Measurements from ENCODE around the gene CNIH2. TPM values are rescaled to one million over a fixed set of nuclear protein-coding genes. Genes with fewer than 3 reads are reported as not detected.

The CNIH2 gene
- total RNA-seq, 1 experiment from 2014 or later, result 1.3 TPM

DNA sequence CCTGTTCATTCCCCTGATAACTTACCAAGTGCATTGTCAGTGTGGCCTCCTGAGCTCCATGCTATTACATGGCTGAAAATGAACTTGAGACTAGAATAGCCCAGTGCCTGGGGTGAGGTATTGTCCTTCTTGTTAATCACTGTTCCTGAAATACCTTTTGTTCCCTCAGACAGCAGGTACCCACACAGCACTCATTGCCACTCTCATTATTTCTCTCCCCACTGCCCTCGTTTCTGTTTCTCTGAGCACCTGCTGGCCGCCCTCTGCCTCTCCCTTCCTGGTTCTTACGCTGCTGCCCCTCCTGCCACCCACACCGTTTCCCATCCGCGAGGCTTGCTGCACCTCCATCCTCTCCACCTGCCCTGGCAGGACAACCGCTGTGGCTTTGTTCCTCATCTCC is 46.4 kb upstream of the CNIH2 start:
- ChIA-PET CTCF (no interaction called here), POLR2A (no interaction called here)
- peaks cover 4 to 7% of the 10 kb centered on the region in 2 experiments; a peak in 2 of 4 replicates for H3K36me3 ChIP-seq (ENCODE audit: control insufficient read depth in 1 of 2, insufficient read depth in 2 of 2, low read length in 2 of 2)

DNA sequence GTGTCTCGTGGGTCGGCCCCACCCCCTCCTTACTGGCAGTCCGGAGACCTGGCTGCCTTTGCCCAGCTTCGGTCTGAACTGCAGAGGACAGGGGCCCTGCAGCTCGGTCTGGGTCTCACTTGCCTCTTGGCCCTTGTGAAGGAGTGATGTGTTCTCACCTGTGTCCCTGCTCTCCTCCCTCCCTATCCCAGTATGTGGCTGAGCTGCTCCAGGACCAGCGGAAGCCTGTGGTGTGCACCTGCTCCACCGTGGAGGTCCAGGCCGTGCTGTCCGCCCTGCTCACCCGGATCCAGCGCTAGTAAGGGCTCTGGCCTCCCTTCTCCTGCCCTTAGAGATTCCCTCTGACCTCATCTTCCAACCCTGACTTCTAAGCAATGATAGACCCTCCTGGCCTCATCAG is 45.2 kb upstream of the CNIH2 start:
- no peaks in the 10 kb centered on the region for H3K79me2 ChIP-seq (ENCODE audit: insufficient read depth, low read length)
- TF ChIP-seq ZFX (IDR thresholded peaks at IDR 0.05) (no peak), FOSL1 (IDR thresholded peaks at IDR 0.05; ENCODE audit: low read depth) (no peak), ELF1 (IDR thresholded peaks at IDR 0.05; ENCODE audit: borderline replicate concordance, low read depth) (no peak), EGR1 (IDR thresholded peaks at IDR 0.05; ENCODE audit: low read depth) (no peak), JUND (IDR thresholded peaks at IDR 0.05) (no peak), EZH2 (IDR thresholded peaks at IDR 0.05) (no peak), RAD21 (IDR thresholded peaks at IDR 0.05; ENCODE audit: low read depth) (no peak), POLR2A (IDR thresholded peaks at IDR 0.05; ENCODE audit: borderline replicate concordance, extremely low read depth, insufficient read depth, insufficient read length) (no peak), SP1 (IDR thresholded peaks at IDR 0.05; ENCODE audit: low read depth) (no peak), CEBPB (IDR thresholded peaks at IDR 0.05; ENCODE audit: low read depth) (no peak), SIN3A (IDR thresholded peaks at IDR 0.05; ENCODE audit: low read depth) (no peak), POLR2AphosphoS5 (IDR thresholded peaks at IDR 0.05; ENCODE audit: low read depth, low read length) (no peak), EZH2phosphoT487 (IDR thresholded peaks at IDR 0.05; ENCODE audit: borderline replicate concordance) (no peak), CBX3 (IDR thresholded peaks at IDR 0.05; ENCODE audit: low read depth) (no peak)
- TF ChIP-seq, protein P1, sequence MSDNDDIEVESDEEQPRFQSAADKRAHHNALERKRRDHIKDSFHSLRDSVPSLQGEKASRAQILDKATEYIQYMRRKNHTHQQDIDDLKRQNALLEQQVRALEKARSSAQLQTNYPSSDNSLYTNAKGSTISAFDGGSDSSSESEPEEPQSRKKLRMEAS (IDR thresholded peaks at IDR 0.05), result no peak
- TF ChIP-seq, protein P2, sequence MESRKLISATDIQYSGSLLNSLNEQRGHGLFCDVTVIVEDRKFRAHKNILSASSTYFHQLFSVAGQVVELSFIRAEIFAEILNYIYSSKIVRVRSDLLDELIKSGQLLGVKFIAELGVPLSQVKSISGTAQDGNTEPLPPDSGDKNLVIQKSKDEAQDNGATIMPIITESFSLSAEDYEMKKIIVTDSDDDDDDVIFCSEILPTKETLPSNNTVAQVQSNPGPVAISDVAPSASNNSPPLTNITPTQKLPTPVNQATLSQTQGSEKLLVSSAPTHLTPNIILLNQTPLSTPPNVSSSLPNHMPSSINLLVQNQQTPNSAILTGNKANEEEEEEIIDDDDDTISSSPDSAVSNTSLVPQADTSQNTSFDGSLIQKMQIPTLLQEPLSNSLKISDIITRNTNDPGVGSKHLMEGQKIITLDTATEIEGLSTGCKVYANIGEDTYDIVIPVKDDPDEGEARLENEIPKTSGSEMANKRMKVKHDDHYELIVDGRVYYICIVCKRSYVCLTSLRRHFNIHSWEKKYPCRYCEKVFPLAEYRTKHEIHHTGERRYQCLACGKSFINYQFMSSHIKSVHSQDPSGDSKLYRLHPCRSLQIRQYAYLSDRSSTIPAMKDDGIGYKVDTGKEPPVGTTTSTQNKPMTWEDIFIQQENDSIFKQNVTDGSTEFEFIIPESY (IDR thresholded peaks at IDR 0.05; ENCODE audit: extremely low read depth, insufficient replicate concordance, low read length), result no peak
- TF ChIP-seq, protein P3, sequence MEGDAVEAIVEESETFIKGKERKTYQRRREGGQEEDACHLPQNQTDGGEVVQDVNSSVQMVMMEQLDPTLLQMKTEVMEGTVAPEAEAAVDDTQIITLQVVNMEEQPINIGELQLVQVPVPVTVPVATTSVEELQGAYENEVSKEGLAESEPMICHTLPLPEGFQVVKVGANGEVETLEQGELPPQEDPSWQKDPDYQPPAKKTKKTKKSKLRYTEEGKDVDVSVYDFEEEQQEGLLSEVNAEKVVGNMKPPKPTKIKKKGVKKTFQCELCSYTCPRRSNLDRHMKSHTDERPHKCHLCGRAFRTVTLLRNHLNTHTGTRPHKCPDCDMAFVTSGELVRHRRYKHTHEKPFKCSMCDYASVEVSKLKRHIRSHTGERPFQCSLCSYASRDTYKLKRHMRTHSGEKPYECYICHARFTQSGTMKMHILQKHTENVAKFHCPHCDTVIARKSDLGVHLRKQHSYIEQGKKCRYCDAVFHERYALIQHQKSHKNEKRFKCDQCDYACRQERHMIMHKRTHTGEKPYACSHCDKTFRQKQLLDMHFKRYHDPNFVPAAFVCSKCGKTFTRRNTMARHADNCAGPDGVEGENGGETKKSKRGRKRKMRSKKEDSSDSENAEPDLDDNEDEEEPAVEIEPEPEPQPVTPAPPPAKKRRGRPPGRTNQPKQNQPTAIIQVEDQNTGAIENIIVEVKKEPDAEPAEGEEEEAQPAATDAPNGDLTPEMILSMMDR (IDR thresholded peaks at IDR 0.05 in 2 of 3, conservative IDR thresholded peaks at IDR 0.05 in 1 of 3; ENCODE audit: borderline replicate concordance in 1 of 3, insufficient read depth in 1 of 3, low read depth in 2 of 3, low read length in 2 of 3), result no peak
- no peak overlapping the region for H3K4me2 ChIP-seq (ENCODE audit: low read length)
- intact Hi-C loops (cut with micrococcal nuclease), result no loop called here
- CTCF ChIA-PET, result interaction anchor here (1.3 kb wide), 1 partner anchor 11 kb away, joined by 4 read pairs; no protein-coding TSS in a partner anchor
- H4K20me1 ChIP-seq (ENCODE audit: insufficient read depth), result no peaks in the 10 kb centered on the region
- no TSS peak for BruUV-seq (replicated peaks)
- POLR2A ChIA-PET, result no interaction called here
- DNase-seq (ENCODE audit: low read depth, low spot score) (no peak), ATAC-seq (no peak)
- no peak overlapping the region for H3K27ac ChIP-seq (ENCODE audit: low read depth, low read length)
- no peak overlapping the region for H2AFZ ChIP-seq (ENCODE audit: low read depth, low read length, poor library complexity, severe bottlenecking)
- RAD21 ChIA-PET (ENCODE audit: low non-redundant PET in 1 of 2, low total read pairs in 2 of 2, uncharacterized antibody in 2 of 2, unreplicated experiment in 2 of 2), result no interaction called here
- no peaks in the 10 kb centered on the region for H3K27me3 ChIP-seq (ENCODE audit: insufficient read depth, low read length)
- peaks cover 4 to 7% of the 10 kb centered on the region in 2 experiments; a peak in 2 of 4 replicates for H3K36me3 ChIP-seq (ENCODE audit: control insufficient read depth in 1 of 2, insufficient read depth in 2 of 2, low read length in 2 of 2)
- no peaks in the 10 kb centered on the region for H3K9me2 ChIP-seq (ENCODE audit: insufficient read depth)
- no peak overlapping the region for H3K4me3 ChIP-seq (replicated peaks in 1 of 2; ENCODE audit: low read depth in 1 of 2, low read length in 2 of 2)
- no peaks in the 10 kb centered on the region for H3K4me1 ChIP-seq (ENCODE audit: control insufficient read depth in 1 of 2, insufficient read depth in 2 of 2, low read length in 2 of 2)
- H3K9me3 ChIP-seq (ENCODE audit: control insufficient read depth in 1 of 2, insufficient read depth in 1 of 2, low read depth in 1 of 2, low read length in 2 of 2), result no peaks in the 10 kb centered on the region
- no peak overlapping the region for H3K9ac ChIP-seq (ENCODE audit: low read length)

More for the DNA sequence above, 46.4 kb upstream of the CNIH2 start:
- Histone ChIP-seq H3K27ac (ENCODE audit: low read depth, low read length) (no peak overlapping the region), H3K27me3 (ENCODE audit: insufficient read depth, low read length) (no peaks in the 10 kb centered on the region), H3K4me2 (ENCODE audit: low read length) (no peak overlapping the region), H3K9me3 (ENCODE audit: control insufficient read depth in 1 of 2, insufficient read depth in 1 of 2, low read depth in 1 of 2, low read length in 2 of 2) (no peaks in the 10 kb centered on the region), H4K20me1 (ENCODE audit: insufficient read depth) (no peaks in the 10 kb centered on the region), H2AFZ (ENCODE audit: low read depth, low read length, poor library complexity, severe bottlenecking) (no peak overlapping the region), H3K4me1 (ENCODE audit: control insufficient read depth in 1 of 2, insufficient read depth in 2 of 2, low read length in 2 of 2) (no peaks in the 10 kb centered on the region), H3K4me3 (replicated peaks in 1 of 2; ENCODE audit: low read depth in 1 of 2, low read length in 2 of 2) (no peak overlapping the region), H3K9ac (ENCODE audit: low read length) (no peak overlapping the region), H3K9me2 (ENCODE audit: insufficient read depth) (no peaks in the 10 kb centered on the region), H3K79me2 (ENCODE audit: insufficient read depth, low read length) (no peaks in the 10 kb centered on the region)
- intact Hi-C loops (cut with micrococcal nuclease), result no loop called here
- TF ChIP-seq, protein P4, sequence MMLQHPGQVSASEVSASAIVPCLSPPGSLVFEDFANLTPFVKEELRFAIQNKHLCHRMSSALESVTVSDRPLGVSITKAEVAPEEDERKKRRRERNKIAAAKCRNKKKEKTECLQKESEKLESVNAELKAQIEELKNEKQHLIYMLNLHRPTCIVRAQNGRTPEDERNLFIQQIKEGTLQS (IDR thresholded peaks at IDR 0.05), result no peak
- no peak for TF ChIP-seq SP1 (IDR thresholded peaks at IDR 0.05; ENCODE audit: low read depth)
- RAD21 ChIA-PET (ENCODE audit: low non-redundant PET in 1 of 2, low total read pairs in 2 of 2, uncharacterized antibody in 2 of 2, unreplicated experiment in 2 of 2), result no interaction called here
- no peak for DNase-seq (ENCODE audit: low read depth, low spot score)
- no TSS peak for BruUV-seq (replicated peaks)
- ATAC-seq, result no peak

Data from HCT116 (cell line).